IPS DF 6.9 (cell line): ENCODE results near the gene GLG1.

Experiments used
- DNase-seq: peaks from one replicate; pipeline ENCODE4 v3.0.0-alpha.2; 2013; ENCODE audit warnings: low read depth, low spot score
- H3K27ac ChIP-seq: one replicate; pipeline ENCODE4 v1.5.1; 2013; ENCODE audit warnings: low read length, control low read depth
- H3K27me3 ChIP-seq: 2 replicates; pipeline ENCODE4 v1.6.1; 2013; ENCODE audit warnings: mild to moderate bottlenecking, low read length; ENCODE audit not compliant: control insufficient read depth, insufficient read depth
- H3K36me3 ChIP-seq: 2 replicates; pipeline ENCODE4 v1.6.1; 2013; ENCODE audit warnings: low read length; ENCODE audit not compliant: control insufficient read depth, insufficient read depth
- H3K4me1 ChIP-seq: 2 replicates; pipeline ENCODE4 v1.6.1; 2013; ENCODE audit warnings: low read length; ENCODE audit not compliant: control insufficient read depth, insufficient read depth
- H3K4me3 ChIP-seq: 2 replicates; pipeline ENCODE4 v1.5.1; 2013; ENCODE audit warnings: mild to moderate bottlenecking, low read length
- H3K9me3 ChIP-seq: 2 replicates; pipeline ENCODE4 v1.6.1; 2013; ENCODE audit warnings: low read length, inconsistent platforms; ENCODE audit not compliant: control insufficient read depth, insufficient read depth
- WGBS: extraction: QIAGEN DNeasy Blood & Tissue Kit; methylation state at CpG from one replicate; pipeline ENCODE4 v1.1.7; 2013; ENCODE audit warnings: mixed read lengths, missing lambda C conversion rate; ENCODE audit not compliant: insufficient read length, insufficient coverage; 5-methylcytosine and 5-hydroxymethylcytosine counted together

GLG1 gene

GRCh38 chr16:74500907-74501306 lies 106.0 kb downstream of the GLG1 start:
- H3K36me3 ChIP-seq: no peaks in the 10 kb centered on the region; the same call in 1 of the 2 replicates
- no peaks in the 10 kb centered on the region for H3K27me3 ChIP-seq
- H3K27ac ChIP-seq: no peak overlapping the region
- no peaks in the 10 kb centered on the region for H3K9me3 ChIP-seq
- DNase-seq: no peak
- no peaks in the 10 kb centered on the region for H3K4me1 ChIP-seq
- no CpG with 5 or more reads among the region's 3 CpGs for WGBS
- H3K4me3 ChIP-seq: no peak overlapping the region

GRCh38 chr16:74499114-74499513 lies 107.8 kb downstream of the GLG1 start:
- Histone ChIP-seq H3K4me1 (no peaks in the 10 kb centered on the region), H3K36me3 (no peaks in the 10 kb centered on the region; the same call in 1 of the 2 replicates), H3K27ac (no peak overlapping the region)

GRCh38 chr16:74497761-74498160 lies 109.2 kb downstream of the GLG1 start:
- no peaks in the 10 kb centered on the region for H3K9me3 ChIP-seq
- no peak overlapping the region for H3K27ac ChIP-seq
- no peaks in the 10 kb centered on the region for H3K27me3 ChIP-seq
- no peak overlapping the region for H3K4me3 ChIP-seq
- peaks cover 3% of the 10 kb centered on the region; the same call in 1 of the 2 replicates for H3K36me3 ChIP-seq
- H3K4me1 ChIP-seq: no peaks in the 10 kb centered on the region
- 100% methylated on average over 1 of the region's 3 CpGs for WGBS
- DNase-seq: no peak

More at GRCh38 chr16:74499114-74499513, 107.8 kb downstream of the GLG1 start:
- H3K27me3 ChIP-seq: no peaks in the 10 kb centered on the region
- H3K9me3 ChIP-seq: no peaks in the 10 kb centered on the region
- DNase-seq: no peak
- no peak overlapping the region for H3K4me3 ChIP-seq

GRCh38 chr16:74496054-74496453 lies 110.9 kb downstream of the GLG1 start:
- Histone ChIP-seq H3K4me3 (no peak overlapping the region), H3K27ac (no peak overlapping the region), H3K9me3 (no peaks in the 10 kb centered on the region), H3K4me1 (no peaks in the 10 kb centered on the region), H3K36me3 (peaks cover 3% of the 10 kb centered on the region), H3K27me3 (no peaks in the 10 kb centered on the region)
- DNase-seq: no peak
- no CpG with 5 or more reads among the region's 3 CpGs for WGBS

GRCh38 chr16:74492976-74493375 lies 113.9 kb downstream of the GLG1 start:
- Histone ChIP-seq H3K27ac (no peak overlapping the region), H3K36me3 (peaks cover 12% of the 10 kb centered on the region), H3K4me3 (no peak overlapping the region), H3K4me1 (no peaks in the 10 kb centered on the region), H3K9me3 (no peaks in the 10 kb centered on the region), H3K27me3 (no peaks in the 10 kb centered on the region)
- no CpG with 5 or more reads among the region's 10 CpGs for WGBS
- no peak for DNase-seq

GRCh38 chr16:74487634-74488495 lies 119.0 kb downstream of the GLG1 start:
- Histone ChIP-seq H3K4me3 (no peak overlapping the region), H3K4me1 (no peaks in the 10 kb centered on the region), H3K27ac (no peak overlapping the region), H3K36me3 (peaks cover 9% of the 10 kb centered on the region), H3K27me3 (no peaks in the 10 kb centered on the region), H3K9me3 (no peaks in the 10 kb centered on the region)
- no peak for DNase-seq
- WGBS: no CpG with 5 or more reads among the region's 9 CpGs

- no peaks in the 10 kb centered on the region for H3K9me3 ChIP-seq
- no peaks in the 10 kb centered on the region for H3K27me3 ChIP-seq
- no peak overlapping the region for H3K4me3 ChIP-seq
- H3K27ac ChIP-seq: no peak overlapping the region
- peaks cover 7% of the 10 kb centered on the region for H3K36me3 ChIP-seq
- no peaks in the 10 kb centered on the region for H3K4me1 ChIP-seq
- WGBS: no CpG with 5 or more reads among the region's 1 CpG
- DNase-seq: no peak
Measured at GRCh38 chr16:74485916-74486315, 121.0 kb downstream of the GLG1 start.

GRCh38 chr16:74480150-74481029 lies 126.5 kb downstream of the GLG1 start:
- DNase-seq: no peak
- no peak overlapping the region for H3K4me3 ChIP-seq
- H3K27me3 ChIP-seq: no peaks in the 10 kb centered on the region
- WGBS: no CpG with 5 or more reads among the region's 12 CpGs
- H3K4me1 ChIP-seq: no peaks in the 10 kb centered on the region
- H3K9me3 ChIP-seq: no peaks in the 10 kb centered on the region
- no peak overlapping the region for H3K27ac ChIP-seq
- H3K36me3 ChIP-seq: peaks cover 4% of the 10 kb centered on the region; the same call in 1 of the 2 replicates

GRCh38 chr16:74477226-74477625 lies 129.7 kb downstream of the GLG1 start:
- WGBS: no CpG with 5 or more reads among the region's 4 CpGs
- no peak overlapping the region for H3K27ac ChIP-seq
- H3K4me3 ChIP-seq: no peak overlapping the region
- H3K36me3 ChIP-seq: peaks cover 7% of the 10 kb centered on the region; the same call in 1 of the 2 replicates
- H3K27me3 ChIP-seq: no peaks in the 10 kb centered on the region
- no peaks in the 10 kb centered on the region for H3K4me1 ChIP-seq
- DNase-seq: no peak
- no peaks in the 10 kb centered on the region for H3K9me3 ChIP-seq

- Histone ChIP-seq H3K4me1 (no peaks in the 10 kb centered on the region), H3K27ac (no peak overlapping the region), H3K4me3 (no peak overlapping the region), H3K9me3 (no peaks in the 10 kb centered on the region), H3K36me3 (peaks cover 18% of the 10 kb centered on the region; the same call in 1 of the 2 replicates), H3K27me3 (no peaks in the 10 kb centered on the region)
- DNase-seq: no peak
- WGBS: no CpG with 5 or more reads among the region's 1 CpG
Measured at GRCh38 chr16:74474416-74474815, 132.5 kb downstream of the GLG1 start.
